Central memory CD4-positive, alpha-beta T cell (primary cell): ENCODE results near the gene AQP12A.
A peak's percentile ranks its signal among the peaks of the same experiment; 100 is the strongest.

Experiments used
- DNase-seq: peaks from one replicate; pipeline ENCODE4 v3.0.0; 2022

The AQP12A gene

GRCh38 chr2:240725266-240725665 is 33.6 kb downstream of the AQP12A start:
- no peak for DNase-seq

DNA sequence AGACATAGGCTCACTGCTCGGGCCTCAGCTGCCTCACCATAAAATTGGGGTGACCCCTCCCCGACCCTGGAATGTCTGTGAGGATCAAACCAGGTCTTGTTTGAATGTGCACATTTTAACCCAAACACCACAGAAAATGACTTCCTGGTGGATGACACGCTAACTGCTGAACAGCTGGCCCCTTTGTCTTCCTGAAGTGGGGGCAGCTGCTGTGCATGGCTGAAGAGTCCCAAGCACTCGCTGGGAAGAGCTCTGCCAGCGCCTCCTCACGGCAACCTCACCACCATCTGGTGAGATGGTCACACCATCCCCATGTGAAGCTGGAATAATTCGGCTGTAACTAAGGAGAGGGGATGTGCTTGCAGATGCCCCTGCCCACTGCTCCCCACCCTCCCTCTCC is 34.0 kb downstream of the AQP12A start:
- DNase-seq = no peak

- DNase-seq = no peak
Observed at GRCh38 chr2:240726876-240727275, 35.2 kb downstream of the AQP12A start.

DNA sequence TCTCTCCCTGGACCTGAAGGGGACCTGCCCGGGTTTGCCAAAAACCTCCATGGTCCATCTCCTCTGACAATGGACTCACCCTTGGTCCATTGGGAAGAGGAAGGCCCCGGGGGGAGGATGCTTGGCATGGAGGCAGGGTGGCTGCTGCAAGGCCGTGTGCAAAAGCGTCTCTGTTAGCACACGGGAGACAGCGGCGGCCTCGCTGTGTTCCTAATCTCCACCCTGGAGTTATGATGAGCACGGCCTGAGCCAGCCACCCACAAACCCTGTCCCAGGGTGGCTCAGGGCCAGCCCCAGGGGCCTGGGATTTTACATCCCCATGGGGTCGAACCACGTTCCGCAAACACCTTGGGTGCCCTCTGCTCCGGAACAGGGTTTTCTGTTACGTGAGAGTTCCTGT is 35.8 kb downstream of the AQP12A start:
- no peak for DNase-seq

GRCh38 chr2:240727913-240728312 is 36.2 kb downstream of the AQP12A start:
- no peak for DNase-seq

- no peak for DNase-seq
Observed at GRCh38 chr2:240728361-240728760, 36.7 kb downstream of the AQP12A start.

DNA sequence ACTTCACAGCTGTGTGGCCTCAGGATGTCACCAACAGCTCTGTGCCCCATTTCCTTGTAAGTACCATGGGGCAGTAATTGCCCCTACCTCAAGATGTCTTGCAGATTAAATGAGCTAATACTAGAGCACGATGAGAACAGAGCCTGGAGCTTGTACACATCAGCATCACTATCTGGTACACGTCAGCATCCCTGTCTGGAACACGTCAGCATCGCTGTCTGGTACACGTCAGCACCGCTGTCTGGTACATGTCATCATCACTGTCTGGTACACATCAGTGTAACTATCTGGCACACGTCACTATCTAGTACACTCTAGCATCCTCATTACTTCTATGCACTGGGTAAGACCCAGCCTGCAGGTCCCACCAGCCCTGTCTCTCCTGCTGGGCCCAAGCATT is 37.2 kb downstream of the AQP12A start:
- DNase-seq = no peak

DNA sequence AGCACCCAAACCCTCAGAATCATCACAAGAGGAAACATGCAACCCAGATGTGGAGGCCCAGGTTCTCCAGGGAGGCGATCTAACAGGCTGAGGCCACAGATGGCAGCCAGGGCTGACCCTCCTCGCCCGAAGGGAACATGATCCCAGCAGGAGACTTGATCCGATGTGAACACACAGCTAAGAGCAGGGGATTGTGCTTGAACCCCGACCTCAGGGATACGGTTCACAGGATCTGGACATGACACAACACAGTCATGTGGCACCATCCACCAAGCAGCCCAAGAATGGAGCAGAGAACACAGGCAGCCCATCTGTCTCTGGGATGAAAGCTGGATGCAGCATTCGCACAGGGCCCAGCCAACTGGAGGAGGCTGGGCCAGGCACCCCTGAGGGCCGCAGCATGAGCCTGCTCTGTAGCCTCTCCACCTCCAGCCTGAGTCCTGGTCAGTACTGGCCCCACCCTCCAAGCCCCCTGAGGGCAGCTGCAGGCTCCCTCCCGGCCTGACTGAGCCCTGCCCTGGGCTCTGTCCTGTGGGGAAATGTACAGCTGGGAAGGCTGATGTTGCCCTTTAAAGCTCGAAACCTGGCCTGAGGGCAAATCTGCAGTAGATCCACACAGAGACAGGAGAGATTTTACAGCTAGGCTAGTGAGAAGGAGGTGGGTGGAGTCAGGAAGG is 39.0 kb downstream of the AQP12A start:
- no peak for DNase-seq

DNA sequence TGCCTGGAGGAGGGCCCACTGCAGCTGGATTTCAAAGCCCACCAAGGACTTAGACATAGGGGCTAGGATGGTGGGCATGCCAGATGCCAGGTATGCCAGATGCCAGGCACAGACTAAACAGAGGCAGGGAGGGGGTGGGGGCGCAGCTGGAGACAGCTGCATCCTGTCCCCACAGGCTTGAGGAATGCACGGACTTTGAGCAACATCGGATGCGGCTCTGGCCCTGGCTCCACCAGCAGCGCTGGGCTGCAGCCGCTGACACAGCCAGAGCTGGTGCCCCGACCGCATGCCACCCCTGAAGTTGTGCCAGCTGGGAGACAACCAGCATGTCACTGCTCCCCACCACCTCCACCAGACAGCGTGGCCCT is 39.5 kb downstream of the AQP12A start:
- no peak for DNase-seq

DNA sequence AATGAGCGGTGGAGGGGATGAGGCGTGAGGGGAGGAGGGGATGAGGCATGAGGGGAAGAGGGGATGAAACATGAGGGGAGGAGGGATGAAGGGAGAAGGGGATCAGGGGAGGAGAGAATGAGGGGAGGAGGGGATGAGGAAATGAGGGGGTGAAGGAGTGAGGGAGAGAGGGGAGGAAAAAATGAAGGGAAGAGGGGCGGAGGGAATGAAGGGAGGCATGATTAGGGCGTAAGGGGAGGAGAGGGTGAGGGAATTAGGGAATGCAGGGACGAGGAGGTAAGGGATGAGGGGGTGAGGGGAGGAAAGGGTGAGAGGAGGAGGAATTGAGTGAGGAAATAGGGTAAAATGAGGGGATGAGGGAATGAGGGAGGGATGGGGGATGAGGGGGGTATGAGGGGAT is 40.5 kb downstream of the AQP12A start:
- DNase-seq = no peak

DNA sequence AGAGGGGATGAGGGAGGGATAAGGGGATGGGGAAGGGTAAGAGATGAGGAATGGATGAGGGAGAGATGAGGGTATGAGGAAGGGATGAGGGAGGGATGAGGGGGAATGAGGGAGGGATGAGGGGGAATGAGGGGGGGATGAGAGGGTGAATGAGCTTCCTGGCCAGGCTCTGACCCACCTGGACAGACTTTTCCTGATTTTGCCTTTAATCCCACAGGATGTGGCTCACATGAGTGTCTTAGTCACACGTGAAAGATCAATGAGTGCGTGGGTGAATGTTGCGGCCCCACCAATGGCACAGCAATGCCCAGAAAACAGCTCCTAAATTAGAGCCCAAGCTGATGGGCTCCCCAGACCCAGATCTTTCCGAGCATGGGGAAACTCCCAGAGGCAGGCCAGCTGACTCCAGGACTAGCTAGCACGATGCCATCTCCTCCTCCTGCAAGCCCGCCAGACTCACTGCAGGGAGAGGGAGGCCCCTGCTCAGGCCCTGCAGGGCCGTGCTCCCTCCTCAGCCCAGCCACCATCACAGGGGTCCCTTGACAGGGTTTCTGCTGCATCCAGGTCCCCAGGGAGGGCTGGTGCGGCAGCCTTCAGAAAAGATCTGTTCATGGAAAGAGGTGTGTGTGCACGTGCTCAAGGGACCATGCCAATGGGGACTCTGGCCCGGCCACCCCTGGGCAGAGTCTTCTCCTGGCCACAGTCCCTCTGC is 41.4 kb downstream of the AQP12A start:
- DNase-seq = no peak

DNA sequence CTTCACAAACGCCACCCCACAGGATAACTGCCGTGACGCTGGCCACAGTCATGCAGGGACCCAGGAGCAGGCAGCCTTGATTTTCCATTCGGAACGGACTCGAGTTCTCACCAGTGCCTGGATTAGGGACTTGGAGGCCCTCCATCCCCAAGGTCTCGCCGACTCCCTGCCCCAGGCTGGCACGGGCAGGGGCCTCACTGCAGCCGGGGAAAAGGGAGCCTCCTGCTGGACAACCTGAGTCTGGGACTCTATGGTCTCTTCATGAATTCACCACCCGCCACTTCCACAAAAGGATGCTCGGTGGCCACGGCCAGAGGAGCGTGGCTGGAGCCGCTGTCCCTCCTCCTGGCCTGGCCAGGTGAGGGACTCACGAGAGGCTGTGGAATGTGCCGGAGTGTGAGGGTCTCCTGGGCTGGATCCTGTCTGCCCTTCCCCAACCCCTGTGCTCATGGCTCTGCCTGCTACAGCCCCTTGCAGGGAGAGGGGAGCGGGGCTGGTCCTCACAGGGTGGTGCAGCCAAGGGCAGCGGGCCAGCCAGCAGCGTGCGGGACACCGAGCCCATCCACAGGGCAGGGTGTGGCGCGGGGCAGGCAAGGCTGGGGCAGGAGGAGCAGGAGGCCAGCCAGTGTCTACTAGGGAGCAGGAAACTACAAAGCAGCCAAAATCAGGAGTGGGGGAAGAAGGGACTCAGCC is 42.3 kb downstream of the AQP12A start:
- DNase-seq = no peak

DNA sequence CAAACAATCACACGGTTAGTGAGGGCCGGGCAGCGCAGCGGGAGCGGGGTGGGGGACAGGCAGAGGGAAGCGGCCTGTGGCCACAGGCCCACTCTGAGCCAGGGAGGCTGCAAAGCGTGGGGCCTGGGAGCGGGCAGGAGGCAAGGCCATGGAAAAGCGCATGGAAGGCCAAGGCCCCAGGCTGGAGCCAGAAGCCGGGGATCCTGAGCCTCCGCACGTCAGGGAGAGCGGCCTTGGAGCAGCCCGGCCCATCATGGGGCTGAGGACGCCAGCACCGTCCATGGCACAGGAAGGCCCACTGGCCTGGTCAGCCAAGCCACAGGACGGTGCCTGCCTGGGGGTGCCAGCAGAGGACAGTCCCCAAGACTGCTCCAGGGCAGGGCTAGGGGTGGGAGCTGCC is 43.1 kb downstream of the AQP12A start:
- DNase-seq = no peak

- no peak for DNase-seq
Observed at GRCh38 chr2:240735476-240735875, 43.8 kb downstream of the AQP12A start.

- DNase-seq = no peak
Observed at GRCh38 chr2:240736281-240737250, 44.9 kb downstream of the AQP12A start.

- no peak for DNase-seq
Observed at GRCh38 chr2:240737512-240737911, 45.8 kb downstream of the AQP12A start.

DNA sequence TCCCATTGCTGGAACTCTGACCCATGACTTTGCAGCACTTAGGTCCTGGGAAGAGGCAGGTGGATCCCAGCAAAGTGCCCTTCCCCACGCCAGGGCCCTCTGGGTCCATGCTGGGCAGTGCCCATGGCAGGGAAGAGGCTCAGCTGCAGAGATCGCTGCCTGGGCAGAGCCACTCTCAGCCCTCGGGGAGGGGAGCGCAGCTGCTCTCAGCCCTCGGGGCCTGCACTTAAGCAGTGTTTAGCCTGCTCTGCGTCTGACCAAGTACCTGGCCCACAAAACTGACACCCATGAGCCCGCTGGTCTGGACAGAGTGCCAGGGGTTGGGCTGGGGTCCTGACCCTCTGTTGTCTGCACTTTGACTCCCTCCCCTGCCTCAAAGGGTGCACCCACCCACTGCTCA is 46.3 kb downstream of the AQP12A start:
- DNase-seq = no peak

DNA sequence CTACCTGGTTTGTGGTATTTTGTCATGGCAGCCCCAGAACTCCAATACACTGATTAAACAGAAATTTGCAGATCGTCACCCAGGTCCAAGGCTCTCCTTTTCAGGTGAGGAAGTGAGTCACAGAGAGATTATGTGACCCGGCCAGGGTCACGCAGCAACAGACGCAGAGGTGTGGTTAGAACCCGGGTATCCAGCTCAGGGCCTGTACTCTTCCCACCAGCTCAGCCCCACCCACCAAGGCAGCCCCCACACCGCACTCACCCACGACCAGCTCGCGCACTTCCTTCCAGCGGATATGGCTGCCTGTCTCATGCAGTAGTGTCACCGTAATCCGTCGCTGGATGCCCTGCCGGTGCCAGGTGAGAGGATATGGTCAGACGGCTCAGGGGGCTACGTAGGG is 48.1 kb downstream of the AQP12A start:
- DNase-seq = peak; percentile 40

DNA sequence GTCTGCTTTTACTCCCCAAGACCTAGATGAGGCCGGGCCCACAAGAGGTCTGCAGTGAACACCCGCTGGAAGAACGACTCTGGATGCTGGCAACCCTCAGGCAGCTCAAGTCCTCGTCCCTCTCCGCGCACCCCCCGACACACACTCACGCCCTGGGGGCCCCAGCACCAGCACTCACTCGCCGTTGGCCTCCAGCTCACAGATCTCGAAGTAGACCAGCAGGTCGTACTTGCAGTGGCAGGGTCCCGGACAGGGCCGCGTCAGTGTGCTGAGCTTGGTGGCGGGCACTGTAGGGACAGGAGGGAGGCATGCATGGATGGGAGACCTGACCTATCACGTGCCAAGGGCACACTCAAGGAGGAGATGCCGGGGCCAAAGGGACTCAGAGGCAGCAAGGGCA is 49.4 kb downstream of the AQP12A start:
- no peak for DNase-seq

GRCh38 chr2:240742602-240743095 is 51.0 kb downstream of the AQP12A start:
- DNase-seq = no peak

DNA sequence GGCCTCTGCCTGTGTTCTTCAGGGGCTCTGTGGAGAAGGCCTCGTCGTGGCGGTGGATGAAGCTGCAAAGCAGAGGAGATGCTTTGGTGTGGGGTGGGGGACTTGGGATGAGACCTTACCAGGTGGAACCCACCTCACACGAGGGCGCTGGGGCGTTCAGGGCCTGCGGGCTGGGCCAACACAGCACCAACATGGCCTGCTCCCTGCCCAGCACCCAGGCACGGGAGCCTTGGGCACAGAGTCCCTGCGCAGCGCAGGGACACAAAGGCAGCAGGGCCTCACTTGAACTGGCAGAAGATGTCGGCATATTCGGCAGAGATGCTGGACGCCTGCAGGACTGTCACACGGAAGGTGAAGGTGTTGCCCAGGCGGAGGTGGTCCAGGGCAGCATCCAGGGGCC is 53.8 kb downstream of the AQP12A start:
- no peak for DNase-seq

DNA sequence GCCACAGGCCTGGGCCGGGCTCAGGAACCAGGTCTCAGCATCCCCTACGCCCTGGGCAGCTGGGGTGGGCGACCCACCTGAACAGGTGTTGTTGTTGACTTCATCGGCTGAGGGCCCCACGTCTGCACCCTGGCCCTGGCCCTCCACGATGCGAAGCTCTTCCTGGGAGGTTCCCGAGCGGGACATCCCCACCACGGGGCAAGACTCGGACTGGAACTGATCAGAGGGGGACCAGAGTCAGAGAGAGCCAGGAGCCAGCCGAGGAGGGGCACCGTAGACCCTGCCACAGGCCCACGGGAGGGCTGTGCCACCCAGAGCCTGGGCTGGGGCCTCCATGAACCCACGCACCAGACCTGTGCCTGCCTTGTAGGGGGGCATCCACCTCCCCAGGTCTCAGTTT is 54.3 kb downstream of the AQP12A start:
- DNase-seq = no peak

DNA sequence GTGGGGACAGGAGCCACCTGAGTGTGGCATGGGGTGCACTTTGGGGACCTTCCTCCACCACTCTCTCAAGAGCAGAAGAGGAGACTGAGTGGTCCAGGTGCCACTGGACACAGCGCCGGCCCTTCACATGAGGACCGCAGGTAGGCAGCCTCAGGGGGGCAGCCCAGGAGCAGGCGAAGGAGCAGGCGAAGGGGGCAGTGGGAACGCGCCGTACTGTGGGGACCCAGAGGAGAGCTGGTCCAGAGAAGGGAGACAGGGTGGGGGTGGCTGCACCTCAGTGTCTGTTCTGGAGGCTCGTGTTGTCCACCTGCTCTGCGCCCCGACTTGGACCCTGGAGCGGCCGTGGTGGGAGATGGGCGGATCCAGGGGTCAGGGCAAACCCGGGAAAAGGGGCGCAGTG is 55.0 kb downstream of the AQP12A start:
- no peak for DNase-seq
